Measurements from ENCODE around the gene ADH1B.
"Not testable (repeated sequence)": the region's sequence is repeated elsewhere in the genome, so short reads cannot be mapped to it uniquely, and the experiment has no call there.

ADH1B gene

GRCh38 chr4:99321241-99322191 lies at the start of gene ADH1B:
Gene ADH1B, minus strand, starts transcription at chr4:99321401. Its CDS starts 70 bp downstream, at chr4:99321331.
- no peak for DNase-seq

DNA sequence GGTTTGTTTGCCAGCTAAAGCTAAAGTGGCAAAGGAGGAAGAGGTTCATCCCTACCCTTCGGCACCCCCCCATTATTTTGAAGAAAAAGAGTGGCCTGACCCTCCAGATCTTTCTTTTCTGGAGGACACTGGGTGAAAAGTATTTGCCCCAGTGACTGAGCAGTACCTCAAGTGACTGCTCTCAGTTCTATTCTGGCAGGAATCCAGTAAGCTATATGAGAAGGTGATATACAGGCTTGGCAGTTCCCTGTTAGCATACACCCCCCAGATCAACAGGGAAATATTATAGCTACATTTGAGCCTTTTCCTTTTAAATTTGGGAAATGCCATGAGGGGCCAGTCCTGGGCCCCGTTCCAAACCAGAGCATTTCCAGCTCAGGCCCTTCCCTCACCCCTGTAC lies 46.6 kb upstream of the ADH1B start:
- DNase-seq = not testable (repeated sequence)

DNA sequence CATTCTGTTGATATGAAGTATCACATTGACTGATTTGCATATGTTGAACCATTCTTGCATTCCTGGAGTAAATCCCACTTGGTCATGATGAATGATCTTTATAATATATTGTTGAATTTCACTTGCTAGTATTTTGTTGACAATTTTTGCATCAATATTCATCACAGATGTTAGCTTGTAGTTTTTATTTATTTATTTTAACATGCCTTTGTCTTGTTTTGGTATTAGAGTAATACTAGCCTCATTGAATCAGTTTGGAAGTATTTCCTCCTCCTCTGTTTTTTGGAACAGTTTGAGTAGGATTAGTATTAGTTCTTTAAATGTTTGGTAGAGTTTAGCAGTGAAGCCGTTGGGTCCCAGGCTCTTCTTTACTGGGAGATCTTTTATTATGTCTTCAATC lies 45.3 kb upstream of the ADH1B start:
- no peak for DNase-seq

- peak; percentile 35 for DNase-seq
These were observed 41.6 kb upstream of the ADH1B start for GRCh38 chr4:99362768-99363167.

DNA sequence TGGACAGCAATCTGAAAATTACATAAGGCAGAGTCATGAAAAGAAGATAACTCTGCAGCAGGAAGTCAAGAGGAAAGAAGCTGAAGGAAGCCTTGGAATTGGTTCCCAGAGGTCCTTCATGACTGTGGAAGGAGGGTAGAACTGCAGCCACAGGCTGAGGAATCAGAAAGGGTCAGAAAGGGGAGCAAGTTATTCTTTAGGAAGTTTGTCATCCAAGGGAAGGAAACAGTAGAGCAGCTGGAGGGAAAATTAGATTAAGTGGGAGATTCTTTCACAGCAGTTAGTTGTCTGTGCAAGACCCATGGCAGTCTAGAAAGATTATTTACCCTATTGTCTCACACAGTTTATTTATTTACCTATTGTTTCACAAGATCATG lies 40.7 kb upstream of the ADH1B start:
- no peak for DNase-seq

GRCh38 chr4:99361268-99361898 lies 40.2 kb upstream of the ADH1B start:
- no peak for DNase-seq

- no peak for DNase-seq
These were observed 38.4 kb upstream of the ADH1B start for GRCh38 chr4:99359480-99360204.

DNA sequence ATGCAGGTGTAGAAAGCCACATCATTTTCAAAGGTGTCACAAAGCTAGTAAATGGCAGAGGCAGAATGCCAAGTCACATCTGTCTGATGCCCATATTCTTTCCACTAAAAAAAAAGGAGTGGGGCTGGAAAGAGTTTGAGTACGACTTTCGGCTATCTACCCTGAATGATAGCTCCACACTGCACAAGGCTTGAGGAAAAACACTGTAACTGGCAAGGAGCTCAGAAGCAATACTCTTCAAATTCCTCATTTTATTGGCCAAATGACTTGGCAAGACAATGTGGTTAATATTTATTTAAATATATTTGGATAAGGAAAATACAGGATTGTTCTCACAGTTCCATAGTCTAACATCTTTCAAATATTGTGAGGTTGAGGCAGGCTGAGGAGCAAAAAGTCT lies 36.7 kb upstream of the ADH1B start:
- no peak for DNase-seq

GRCh38 chr4:99356992-99357391 lies 35.8 kb upstream of the ADH1B start:
- no peak for DNase-seq

GRCh38 chr4:99356149-99356548 lies 34.9 kb upstream of the ADH1B start:
- not testable (repeated sequence) for DNase-seq

GRCh38 chr4:99352602-99353537 lies 31.7 kb upstream of the ADH1B start, which contains the start of gene ADH1C:
Gene ADH1C, minus strand, starts transcription at chr4:99352746. Its CDS starts 71 bp downstream, at chr4:99352675.
- DNase-seq = no peak

DNA sequence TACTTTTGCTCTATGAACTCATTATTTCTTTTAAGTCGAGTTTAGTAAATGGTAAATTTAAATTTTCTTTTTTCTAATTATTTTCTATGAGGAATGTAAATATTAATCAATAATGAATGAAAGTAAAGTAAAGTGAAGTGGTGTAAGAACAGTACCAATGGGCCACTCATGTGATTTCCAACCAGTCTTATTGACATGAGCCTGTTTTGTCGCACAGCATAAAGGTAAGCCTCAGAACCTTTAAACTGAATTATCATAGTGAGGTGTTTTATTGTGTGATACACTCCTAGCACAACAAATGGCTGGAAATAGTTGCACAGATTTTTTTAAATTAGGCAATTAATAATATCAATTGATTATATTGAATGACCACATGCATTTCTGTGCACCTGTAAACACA lies 30.3 kb upstream of the ADH1B start:
- DNase-seq = no peak

DNA sequence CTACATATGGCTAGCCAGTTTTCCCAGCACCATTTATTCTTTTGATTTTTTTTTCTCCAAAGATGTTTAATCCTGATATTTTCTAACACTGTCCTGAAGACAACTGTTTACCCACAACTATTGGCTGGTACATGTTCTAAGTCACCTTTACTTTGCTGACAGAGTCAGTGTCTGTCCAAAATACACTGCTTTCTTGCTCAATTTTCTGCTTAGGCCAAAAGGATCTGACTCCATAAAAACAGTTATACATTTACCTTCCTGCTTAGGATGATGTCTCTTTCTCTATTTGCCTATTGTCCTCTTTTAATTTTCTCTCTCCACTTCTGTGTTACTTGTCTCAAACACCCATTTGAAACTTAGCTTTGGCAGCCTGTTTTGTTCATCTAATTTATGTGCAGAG lies 28.1 kb upstream of the ADH1B start:
- DNase-seq = no peak

- DNase-seq = not testable (repeated sequence)
These were observed 21.4 kb upstream of the ADH1B start for GRCh38 chr4:99342624-99343023.

DNA sequence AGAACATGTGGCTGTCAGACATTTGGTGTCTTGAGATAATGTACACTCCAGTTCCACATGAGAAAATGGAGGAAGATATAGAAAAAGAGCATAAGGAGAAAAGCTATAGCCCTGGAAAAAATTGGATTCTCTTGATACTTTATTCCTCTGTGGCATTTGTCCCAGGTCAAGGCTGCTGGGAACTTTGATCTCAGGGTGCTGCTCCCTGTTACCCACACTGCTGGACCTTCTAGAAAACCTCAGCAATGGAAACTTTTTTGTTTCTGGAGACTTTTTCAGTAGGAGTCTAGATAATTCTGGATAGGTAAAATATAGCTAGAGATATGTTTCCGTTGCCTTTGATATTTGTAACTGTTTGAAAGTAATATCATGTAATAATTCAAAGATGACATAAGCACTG lies 20.2 kb upstream of the ADH1B start:
- no peak for DNase-seq

DNA sequence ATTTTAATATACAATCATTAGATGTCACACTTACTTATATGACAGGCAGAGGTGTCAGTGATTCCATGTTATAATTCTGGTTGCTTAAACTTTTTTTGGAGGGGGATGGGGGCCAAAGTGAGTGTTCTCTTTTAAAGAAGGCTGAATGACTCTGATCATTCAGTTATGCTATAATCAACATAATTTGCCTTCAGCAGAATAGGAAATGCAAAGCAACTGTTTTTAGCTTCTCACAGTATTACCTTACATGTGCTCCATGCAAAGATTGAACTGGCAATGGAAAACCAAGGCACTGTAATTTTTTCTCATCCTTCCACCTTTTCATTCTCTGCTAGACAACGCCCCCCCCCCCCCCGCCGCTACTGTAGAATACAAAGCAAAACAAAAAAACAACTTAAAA lies 18.0 kb upstream of the ADH1B start:
- no peak for DNase-seq

DNA sequence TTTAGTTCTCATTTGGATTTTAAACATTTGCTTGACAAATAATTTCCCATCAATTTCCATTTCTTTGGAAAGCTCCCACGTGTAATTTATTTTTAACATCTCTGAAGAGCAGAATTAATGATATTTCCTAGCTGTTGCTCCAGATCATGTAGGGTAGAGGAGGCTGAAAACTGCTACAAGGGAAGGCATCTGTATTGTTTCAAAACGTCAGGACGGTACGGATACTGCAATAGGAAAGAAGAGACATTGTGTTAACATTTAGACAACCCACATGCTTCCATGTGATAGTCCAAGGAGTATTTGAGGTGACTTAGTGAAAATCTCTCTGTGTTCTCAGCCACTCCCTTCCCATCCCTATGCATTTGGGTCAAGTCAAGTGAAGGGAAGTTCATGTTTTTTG lies 15.4 kb upstream of the ADH1B start:
- no peak for DNase-seq

DNA sequence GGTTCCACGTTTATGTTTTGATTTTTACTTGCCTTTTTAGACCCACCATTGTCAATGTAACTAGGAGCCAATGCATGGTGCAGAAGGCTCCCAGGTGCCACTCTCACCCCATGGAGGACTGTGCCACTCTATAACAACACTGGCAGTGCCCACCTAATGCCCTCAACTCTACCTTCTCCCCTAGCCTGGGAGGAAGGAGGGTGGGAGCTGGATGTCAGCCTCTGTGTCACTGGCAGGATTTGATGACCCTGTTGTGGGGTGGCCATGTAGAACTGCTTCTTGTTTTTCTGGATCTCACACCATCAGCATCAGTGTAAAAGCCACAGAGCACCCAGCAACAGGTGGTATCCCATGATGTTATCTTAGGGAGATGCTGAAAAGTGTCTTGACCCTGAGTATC lies 13.7 kb upstream of the ADH1B start:
- no peak for DNase-seq

DNA sequence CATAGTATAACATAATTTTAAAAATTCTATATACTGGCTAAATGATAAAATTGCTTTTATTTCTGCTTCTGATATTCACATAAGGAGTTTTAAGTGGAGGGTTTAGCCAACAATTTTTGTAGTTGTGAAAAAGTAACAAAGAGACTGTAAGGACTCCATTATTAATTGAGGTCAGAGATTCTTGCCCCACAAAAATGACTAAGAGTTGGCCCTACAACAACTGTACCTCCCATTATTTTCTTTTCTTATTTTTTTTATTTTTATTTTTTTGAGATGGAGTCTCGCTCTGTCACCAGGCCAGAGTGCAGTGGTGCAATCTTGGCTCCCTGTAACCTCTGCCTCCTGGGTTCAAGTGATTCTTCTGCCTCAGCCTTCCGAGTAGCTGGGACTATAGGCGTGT lies 9.4 kb upstream of the ADH1B start:
- no peak for DNase-seq

- DNase-seq = no peak
These were observed 8.7 kb upstream of the ADH1B start for GRCh38 chr4:99329876-99330275.

- no peak for DNase-seq
These were observed 3.8 kb upstream of the ADH1B start for GRCh38 chr4:99324979-99325378.

DNA sequence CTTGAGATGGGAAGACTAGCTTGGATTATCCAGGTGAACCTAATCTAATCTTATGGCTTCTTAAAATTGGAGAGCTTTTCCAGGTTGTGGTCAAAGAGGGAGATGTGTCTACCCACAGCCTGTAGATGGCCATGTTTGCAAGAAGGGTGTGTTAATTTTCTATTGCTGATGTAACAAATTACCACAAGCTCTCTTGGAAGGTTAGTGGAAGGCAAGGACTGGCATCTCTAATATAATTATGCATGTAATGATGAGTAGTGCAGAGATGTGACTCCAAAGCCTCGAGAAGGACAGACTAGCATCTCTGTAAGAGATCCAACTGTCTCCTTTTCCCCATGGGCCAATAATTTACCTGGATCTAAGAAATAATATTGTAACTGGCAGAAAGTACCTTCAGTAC lies 3.2 kb upstream of the ADH1B start:
- DNase-seq = no peak
